GM06990 (cell line): ENCODE data around the gene IL1RAP.
"Not testable (repeated sequence)": the region's sequence is repeated elsewhere in the genome, so short reads cannot be mapped to it uniquely, and the experiment has no call there.

ENCODE experiments used
- DNase-seq: peaks from one replicate; pipeline ENCODE4 v3.0.0-alpha.2; 2011; ENCODE audit not compliant: insufficient read length; ENCODE audit errors: extremely low read depth
- H3K27me3 ChIP-seq: replicated peaks from 2 replicates; pipeline ENCODE4 v1.6.0; 2011; ENCODE audit warnings: low read length; ENCODE audit not compliant: control insufficient read depth, insufficient read depth
- H3K36me3 ChIP-seq: 2 replicates; pipeline ENCODE4 v1.5.1; 2011; ENCODE audit warnings: low read length; ENCODE audit not compliant: control insufficient read depth, insufficient read depth
- H3K4me3 ChIP-seq: replicated peaks from 2 replicates; pipeline ENCODE4 v1.5.1; 2011; ENCODE audit warnings: low read depth, mild to moderate bottlenecking, control low read depth, low read length
- CTCF ChIP-seq: IDR thresholded peaks from 2 replicates; pipeline ENCODE4 v1.5.1; 2011; ENCODE audit warnings: low read length, control low read depth, mild to moderate bottlenecking, inconsistent platforms; ENCODE audit not compliant: insufficient read depth, poor library complexity, severe bottlenecking

IL1RAP gene, protein sequence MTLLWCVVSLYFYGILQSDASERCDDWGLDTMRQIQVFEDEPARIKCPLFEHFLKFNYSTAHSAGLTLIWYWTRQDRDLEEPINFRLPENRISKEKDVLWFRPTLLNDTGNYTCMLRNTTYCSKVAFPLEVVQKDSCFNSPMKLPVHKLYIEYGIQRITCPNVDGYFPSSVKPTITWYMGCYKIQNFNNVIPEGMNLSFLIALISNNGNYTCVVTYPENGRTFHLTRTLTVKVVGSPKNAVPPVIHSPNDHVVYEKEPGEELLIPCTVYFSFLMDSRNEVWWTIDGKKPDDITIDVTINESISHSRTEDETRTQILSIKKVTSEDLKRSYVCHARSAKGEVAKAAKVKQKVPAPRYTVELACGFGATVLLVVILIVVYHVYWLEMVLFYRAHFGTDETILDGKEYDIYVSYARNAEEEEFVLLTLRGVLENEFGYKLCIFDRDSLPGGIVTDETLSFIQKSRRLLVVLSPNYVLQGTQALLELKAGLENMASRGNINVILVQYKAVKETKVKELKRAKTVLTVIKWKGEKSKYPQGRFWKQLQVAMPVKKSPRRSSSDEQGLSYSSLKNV

DNA sequence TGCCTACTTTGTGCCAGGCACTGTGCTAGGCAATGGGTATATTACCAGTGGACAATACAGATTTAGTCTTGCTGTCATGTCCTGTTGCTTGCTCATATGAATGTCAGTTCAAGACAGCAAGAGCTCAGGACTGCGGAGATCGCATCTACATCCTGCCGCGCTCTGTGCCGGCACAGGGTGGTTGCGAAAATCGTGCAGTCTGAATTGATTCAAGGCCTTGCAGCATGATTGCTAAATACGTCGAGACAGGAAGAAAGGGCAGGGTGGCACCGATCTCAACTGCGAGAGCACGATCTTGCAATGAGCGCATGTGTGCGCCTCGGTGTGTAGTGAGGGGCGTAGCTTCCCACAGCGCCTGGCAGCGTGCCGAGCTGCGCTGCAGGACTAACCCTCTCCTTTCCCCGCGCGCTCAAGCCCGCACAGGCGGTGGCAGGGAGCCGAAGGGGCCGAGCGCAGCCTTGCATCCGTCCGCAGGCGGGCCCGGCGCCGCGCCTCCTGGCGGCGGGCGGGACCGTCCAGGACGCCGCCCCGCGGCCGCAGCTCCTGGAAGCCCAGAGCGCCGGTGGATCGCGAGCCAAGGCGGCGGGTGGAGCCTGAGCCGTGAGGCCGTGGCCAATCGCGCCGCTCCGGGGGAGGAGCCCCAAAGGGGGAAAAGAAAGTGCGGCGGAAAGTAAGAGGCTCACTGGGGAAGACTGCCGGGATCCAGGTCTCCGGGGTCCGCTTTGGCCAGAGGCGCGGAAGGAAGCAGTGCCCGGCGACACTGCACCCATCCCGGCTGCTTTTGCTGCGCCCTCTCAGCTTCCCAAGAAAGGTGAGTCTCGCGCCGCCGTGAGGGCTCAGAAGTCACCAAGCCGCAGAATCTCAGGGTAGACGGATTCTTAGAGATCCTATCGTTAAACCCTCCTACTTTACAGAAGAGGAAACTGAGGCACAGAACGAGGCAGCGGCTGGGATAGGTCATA, at the start of gene IL1RAP:
TSS of gene IL1RAP (plus strand) at position 677 of the 962 bp plus-strand sequence. CDS start 50,205 bp downstream, outside the sequence.
- peak; percentile 90 for DNase-seq
- H3K4me3 ChIP-seq = peak within 1 kb of the TSS; percentile 92

DNA sequence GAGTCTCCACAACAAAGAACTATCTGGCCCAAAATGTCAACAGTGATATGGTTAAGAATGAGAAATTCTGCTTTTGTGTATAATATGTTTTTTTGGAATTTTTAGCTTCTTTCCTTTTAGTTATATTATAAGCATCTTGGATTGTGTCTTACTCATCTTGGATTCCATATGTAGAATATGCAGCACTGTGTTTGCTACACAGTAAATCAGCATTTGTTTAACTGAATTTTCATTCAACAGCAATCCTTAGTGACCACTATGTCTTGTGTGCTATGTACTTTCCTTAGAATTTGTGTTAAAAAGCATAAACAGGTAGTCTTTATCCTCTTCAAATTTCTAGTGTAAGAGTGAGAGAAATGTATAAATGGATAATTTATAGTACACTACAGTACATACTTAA, 46.0 kb upstream of the IL1RAP start:
- H3K4me3 ChIP-seq = no peak overlapping the region
- no peak for TF ChIP-seq CTCF
- no peak for DNase-seq
- no peaks in the 10 kb centered on the region for H3K36me3 ChIP-seq
- H3K27me3 ChIP-seq = no peaks in the 10 kb centered on the region

More for the DNA sequence above, at the start of gene IL1RAP:
- no peak for TF ChIP-seq CTCF
- H3K27me3 ChIP-seq = no peaks in the 10 kb centered on the region
- H3K36me3 ChIP-seq = no peaks in the 10 kb centered on the region

DNA sequence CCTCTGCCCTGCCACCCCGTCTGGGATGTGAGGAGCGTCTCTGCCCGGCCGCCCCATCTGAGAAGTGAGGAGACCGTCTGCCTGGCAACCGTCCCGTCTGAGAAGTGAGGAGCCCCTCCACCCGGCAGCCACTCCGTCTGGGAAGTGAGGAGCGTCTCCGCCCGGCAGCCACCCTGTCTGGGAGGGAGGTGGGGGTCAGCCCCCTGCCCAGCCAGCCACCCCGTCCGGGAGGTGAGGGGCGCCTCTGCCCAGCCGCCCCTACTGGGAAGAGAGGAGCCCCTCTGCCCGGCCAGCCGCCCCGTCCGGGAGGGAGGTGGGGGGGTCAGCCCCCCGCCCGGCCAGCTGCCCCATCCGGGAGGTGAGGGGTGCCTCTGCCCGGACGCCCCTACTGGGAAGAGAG, 40.6 kb upstream of the IL1RAP start:
- not testable (repeated sequence) for H3K36me3 ChIP-seq, H3K27me3 ChIP-seq, H3K4me3 ChIP-seq, DNase-seq

- H3K4me3 ChIP-seq = no peak overlapping the region
- no peak for TF ChIP-seq CTCF
- no peaks in the 10 kb centered on the region for H3K36me3 ChIP-seq
- no peak for DNase-seq
- no peaks in the 10 kb centered on the region for H3K27me3 ChIP-seq
These were observed 32.1 kb upstream of the IL1RAP start for GRCh38 chr3:190481779-190482178.

- DNase-seq = no peak
- TF ChIP-seq CTCF = no peak
- Histone ChIP-seq H3K4me3 (no peak overlapping the region), H3K27me3 (no peaks in the 10 kb centered on the region), H3K36me3 (no peaks in the 10 kb centered on the region)
These were observed 27.9 kb upstream of the IL1RAP start for GRCh38 chr3:190485830-190486532.
